Nephron progenitor cell (in vitro differentiated cells): ENCODE results near the gene ACIN1.

ENCODE experiments used
- DNase-seq: peaks from one replicate; pipeline ENCODE4 v3.0.0; 2021
- H3K27ac Mint-ChIP-seq: 2 replicates; pipeline ENCODE4 v1.8.0; 2021; ENCODE audit warnings: mild to moderate bottlenecking, moderate library complexity, mixed read lengths
- H3K27me3 Mint-ChIP-seq: 2 replicates; pipeline ENCODE4 v1.8.0; 2021; ENCODE audit warnings: mild to moderate bottlenecking, low read depth, mixed read lengths; ENCODE audit not compliant: poor library complexity
- H3K36me3 Mint-ChIP-seq: 2 replicates; pipeline ENCODE4 v1.8.0; 2021; ENCODE audit warnings: low read depth, mixed read lengths
- H3K4me1 Mint-ChIP-seq: 2 replicates; pipeline ENCODE4 v1.8.0; 2021; ENCODE audit warnings: mixed read lengths
- H3K4me3 Mint-ChIP-seq: 2 replicates; pipeline ENCODE4 v1.8.0; 2021; ENCODE audit warnings: mild to moderate bottlenecking, moderate library complexity, mixed read lengths
- H3K9me3 Mint-ChIP-seq: 2 replicates; pipeline ENCODE4 v1.8.0; 2021; ENCODE audit warnings: mild to moderate bottlenecking, moderate library complexity, mixed read lengths
- CTCF ChIP-seq: fragments of 200-600 bp; sonication (generic); IDR thresholded peaks from 2 replicates; pipeline ENCODE4 v1.5.0; 2021; ENCODE audit warnings: antibody characterized with exemption

The ACIN1 gene

GRCh38 chr14:23137813-23138535 lies 43.0 kb upstream of the ACIN1 start:
- H3K27ac Mint-ChIP-seq = no peak overlapping the region
- no peaks in the 10 kb centered on the region for H3K27me3 Mint-ChIP-seq
- H3K4me1 Mint-ChIP-seq = peaks cover 21% of the 10 kb centered on the region
- H3K9me3 Mint-ChIP-seq = no peaks in the 10 kb centered on the region
- no peak for TF ChIP-seq CTCF
- peaks cover 44% of the 10 kb centered on the region for H3K36me3 Mint-ChIP-seq
- no peak overlapping the region for H3K4me3 Mint-ChIP-seq
- no peak for DNase-seq

GRCh38 chr14:23137192-23137812 lies 42.4 kb upstream of the ACIN1 start:
- peak overlapping the region; percentile 54 for H3K27ac Mint-ChIP-seq
- DNase-seq = no peak
- no peak for TF ChIP-seq CTCF
- H3K4me1 Mint-ChIP-seq = peaks cover 21% of the 10 kb centered on the region
- H3K4me3 Mint-ChIP-seq = no peak overlapping the region
- no peaks in the 10 kb centered on the region for H3K27me3 Mint-ChIP-seq
- no peaks in the 10 kb centered on the region for H3K9me3 Mint-ChIP-seq
- H3K36me3 Mint-ChIP-seq = peaks cover 41% of the 10 kb centered on the region

DNA sequence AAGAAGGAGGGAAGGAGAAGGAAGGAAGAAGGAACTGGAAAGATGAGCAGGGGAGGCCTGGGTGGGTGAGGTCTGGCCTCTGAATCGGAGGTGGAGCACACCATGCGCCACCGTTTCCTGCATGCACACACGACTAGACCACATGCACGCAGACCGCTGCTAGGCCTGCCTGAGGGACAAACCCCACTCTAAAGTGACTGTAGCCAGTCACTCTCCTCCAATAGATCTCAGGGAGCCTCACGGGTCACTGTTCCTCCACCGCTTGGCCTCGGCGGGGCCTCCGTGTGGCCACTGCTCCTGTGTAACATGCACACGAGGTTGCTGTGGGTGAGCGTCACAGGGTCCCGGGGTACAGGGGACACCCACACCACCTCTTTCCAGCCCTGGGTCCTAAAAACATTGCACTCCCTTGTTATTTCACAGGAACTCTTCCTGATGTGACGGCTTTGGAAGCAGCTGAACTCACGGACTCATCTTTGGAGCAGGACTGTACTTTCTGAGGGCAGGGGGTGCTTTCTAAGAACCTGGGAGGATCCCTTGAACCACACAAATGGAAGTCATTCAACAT lies 41.7 kb upstream of the ACIN1 start:
- DNase-seq = no peak
- peaks cover 35% of the 10 kb centered on the region for H3K36me3 Mint-ChIP-seq
- peak overlapping the region; percentile 13 for H3K27ac Mint-ChIP-seq
- H3K9me3 Mint-ChIP-seq = no peaks in the 10 kb centered on the region
- no peak overlapping the region for H3K4me3 Mint-ChIP-seq
- no peaks in the 10 kb centered on the region for H3K27me3 Mint-ChIP-seq
- peaks cover 21% of the 10 kb centered on the region for H3K4me1 Mint-ChIP-seq
- TF ChIP-seq CTCF = no peak

- no peaks in the 10 kb centered on the region for H3K27me3 Mint-ChIP-seq
- TF ChIP-seq CTCF = no peak
- no peaks in the 10 kb centered on the region for H3K9me3 Mint-ChIP-seq
- peaks cover 5% of the 10 kb centered on the region for H3K4me1 Mint-ChIP-seq
- H3K27ac Mint-ChIP-seq = no peak overlapping the region
- no peak overlapping the region for H3K4me3 Mint-ChIP-seq
- DNase-seq = no peak
- peaks cover 38% of the 10 kb centered on the region for H3K36me3 Mint-ChIP-seq
These were observed 38.0 kb upstream of the ACIN1 start for GRCh38 chr14:23132970-23133369.

DNA sequence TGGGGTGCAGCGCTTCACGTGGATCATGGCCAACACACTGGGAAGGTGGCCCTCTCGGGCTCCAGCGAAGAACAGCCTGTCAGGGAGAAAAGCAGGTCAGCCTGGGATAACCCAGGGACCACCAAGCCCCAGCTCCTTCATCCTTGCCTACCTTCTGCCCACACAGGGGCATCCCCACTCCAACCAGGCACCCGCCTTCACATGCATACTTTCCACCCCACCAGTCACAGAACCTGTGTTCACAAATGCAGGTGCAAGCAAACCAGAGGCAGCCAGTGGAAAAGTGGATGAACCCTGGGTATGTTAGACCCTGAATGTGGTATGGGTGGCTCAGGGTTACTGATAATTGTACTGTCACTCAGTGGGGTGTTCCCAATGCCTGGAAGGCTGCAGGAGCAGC lies 36.5 kb upstream of the ACIN1 start:
- H3K4me3 Mint-ChIP-seq = no peak overlapping the region
- H3K27me3 Mint-ChIP-seq = no peaks in the 10 kb centered on the region
- no peak overlapping the region for H3K27ac Mint-ChIP-seq
- DNase-seq = no peak
- no peaks in the 10 kb centered on the region for H3K9me3 Mint-ChIP-seq
- TF ChIP-seq CTCF = no peak
- H3K36me3 Mint-ChIP-seq = peaks cover 36% of the 10 kb centered on the region
- peaks cover 4% of the 10 kb centered on the region for H3K4me1 Mint-ChIP-seq
